GM19099 (cell line): ENCODE data around the gene MXD4.

Experiments
- POLR2A ChIP-seq: IDR thresholded peaks from 3 replicates; pipeline ENCODE4 v1.6.1; 2011; ENCODE audit warnings: low read depth; ENCODE audit not compliant: insufficient read length; ENCODE audit errors: extremely low read depth

The MXD4 gene

GRCh38 chr4:2265113-2266110 is 3.5 kb upstream of the MXD4 start:
- TF ChIP-seq POLR2A, result no peak

- TF ChIP-seq POLR2A, result no peak
These were observed 2.7 kb upstream of the MXD4 start for GRCh38 chr4:2264481-2265041.

DNA sequence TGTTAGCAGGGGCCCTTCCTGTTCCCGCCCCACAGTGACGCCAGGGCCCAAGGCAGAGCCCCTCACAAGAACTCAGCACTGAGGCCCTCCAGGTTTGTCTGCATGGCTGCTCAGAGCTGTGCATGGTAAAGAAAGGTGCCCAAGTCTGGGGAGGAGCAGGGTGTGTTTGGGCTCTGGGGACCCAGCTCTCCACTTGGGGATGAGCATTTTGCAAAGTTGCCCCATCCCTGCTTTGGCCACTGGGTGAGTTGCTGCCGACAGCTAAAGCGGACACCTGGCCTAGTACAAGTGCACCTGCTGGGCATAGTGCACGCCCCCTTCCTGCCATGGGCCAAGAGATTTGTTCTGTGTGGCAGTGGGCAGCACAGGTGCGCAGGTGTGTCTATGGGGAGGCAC is 2.0 kb upstream of the MXD4 start:
- no peak for TF ChIP-seq POLR2A

DNA sequence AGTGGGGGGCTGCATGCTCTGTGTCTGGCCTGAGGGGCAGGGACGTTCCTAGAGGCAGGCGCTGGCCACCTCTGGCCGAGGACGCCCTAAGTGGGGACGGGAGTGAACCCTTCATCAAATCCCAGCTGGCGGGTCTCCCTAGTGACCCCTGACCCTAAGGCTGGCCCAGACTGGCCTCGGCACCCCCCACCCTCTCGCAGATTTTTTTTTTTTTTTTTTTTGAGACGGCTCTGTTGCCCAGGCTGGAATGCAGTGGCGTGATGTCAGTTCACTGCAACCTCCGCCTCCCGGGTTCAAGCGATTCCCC is 988 bp upstream of the MXD4 start:
- no peak for TF ChIP-seq POLR2A

GRCh38 chr4:2262145-2262943 is 435 bp upstream of the MXD4 start:
- peak; percentile 93 for TF ChIP-seq POLR2A

DNA sequence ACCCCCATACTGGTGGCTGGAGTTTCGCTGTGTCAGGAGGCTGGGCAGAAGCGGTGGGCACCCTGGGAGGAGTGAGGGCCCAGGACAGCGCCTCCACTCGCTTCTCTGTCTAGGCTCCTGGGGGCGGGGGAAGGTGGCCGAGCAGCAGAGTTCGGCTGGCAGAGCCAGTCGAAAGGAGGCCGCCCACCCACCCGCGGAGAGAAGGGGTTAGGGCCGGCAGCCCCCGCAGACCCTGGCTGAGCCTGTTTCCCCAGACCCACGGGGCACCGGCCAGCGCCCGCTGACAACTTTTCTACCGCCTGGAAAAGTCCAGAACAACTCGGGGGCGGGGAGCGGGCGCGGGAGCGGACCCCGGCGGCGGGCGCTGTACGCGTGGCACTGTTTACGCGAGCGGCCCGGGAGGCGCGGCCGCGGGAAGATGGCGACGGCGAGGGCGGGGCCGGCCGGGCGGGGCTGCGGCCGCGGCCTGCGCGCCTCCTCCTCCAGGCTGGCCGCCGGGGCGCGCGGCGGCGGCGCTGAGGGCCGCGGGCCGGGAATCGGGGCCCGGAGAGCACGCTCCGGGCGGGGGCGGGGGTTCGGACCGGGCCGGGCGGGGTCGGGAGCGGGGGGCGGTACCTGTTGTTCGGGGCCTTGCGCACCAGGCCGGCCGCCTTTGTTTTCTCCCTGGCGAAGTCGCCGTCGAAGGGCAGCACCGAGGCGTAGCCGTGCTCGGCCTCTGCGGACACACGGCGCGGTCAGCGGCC is 628 bp downstream of the MXD4 start:
- TF ChIP-seq POLR2A, result peak; percentile 8

- no peak for TF ChIP-seq POLR2A
These were observed 1.4 kb downstream of the MXD4 start for GRCh38 chr4:2260344-2261109.

GRCh38 chr4:2259541-2260343 is 2.2 kb downstream of the MXD4 start:
- no peak for TF ChIP-seq POLR2A

GRCh38 chr4:2259036-2259540 is 2.8 kb downstream of the MXD4 start:
- no peak for TF ChIP-seq POLR2A

DNA sequence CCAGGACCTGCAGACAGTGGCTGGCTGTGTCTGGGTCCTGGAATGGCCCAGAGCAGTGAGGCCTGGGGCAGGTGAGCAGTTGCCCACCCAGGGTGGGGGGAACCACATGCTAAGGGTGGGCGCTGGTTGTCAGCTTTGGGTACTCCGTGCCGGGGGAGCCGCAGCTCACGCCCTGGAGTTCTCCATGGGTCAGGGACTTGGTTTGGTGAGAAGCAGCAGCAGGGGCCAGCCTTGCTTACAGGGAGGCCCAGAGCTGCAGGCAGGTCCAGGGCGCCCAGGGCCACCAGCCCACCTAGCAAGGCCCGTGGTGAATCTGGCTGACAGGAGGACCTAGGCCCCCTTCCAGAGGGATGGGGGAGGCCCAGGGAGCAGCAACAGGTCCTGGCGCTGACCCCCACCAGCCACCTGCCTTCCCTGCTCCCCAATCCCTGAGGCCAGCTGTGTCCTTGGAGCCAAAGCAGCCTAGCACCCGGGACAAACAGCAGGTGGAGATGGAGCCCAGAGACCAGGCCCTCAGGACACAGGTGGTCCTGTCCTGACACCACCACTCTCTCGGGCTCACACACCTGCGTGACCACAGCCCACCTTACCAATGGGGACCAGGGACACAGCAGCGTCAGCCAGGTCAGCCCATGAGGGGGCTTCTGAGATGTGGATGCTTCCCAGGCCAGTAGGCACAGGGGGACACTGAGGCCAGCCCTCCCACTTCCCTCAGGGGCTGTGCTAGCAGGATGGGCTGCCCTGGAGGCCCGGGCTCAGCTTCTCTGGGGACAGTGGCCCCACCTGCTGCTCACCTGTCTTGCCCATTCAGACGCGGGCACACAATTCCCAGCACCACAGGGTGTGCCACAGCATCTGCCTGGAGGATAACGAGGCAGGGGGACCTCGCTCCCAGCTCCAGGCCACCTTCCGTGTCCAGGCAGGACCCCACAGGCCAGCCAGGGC is 3.5 kb downstream of the MXD4 start:
- no peak for TF ChIP-seq POLR2A

DNA sequence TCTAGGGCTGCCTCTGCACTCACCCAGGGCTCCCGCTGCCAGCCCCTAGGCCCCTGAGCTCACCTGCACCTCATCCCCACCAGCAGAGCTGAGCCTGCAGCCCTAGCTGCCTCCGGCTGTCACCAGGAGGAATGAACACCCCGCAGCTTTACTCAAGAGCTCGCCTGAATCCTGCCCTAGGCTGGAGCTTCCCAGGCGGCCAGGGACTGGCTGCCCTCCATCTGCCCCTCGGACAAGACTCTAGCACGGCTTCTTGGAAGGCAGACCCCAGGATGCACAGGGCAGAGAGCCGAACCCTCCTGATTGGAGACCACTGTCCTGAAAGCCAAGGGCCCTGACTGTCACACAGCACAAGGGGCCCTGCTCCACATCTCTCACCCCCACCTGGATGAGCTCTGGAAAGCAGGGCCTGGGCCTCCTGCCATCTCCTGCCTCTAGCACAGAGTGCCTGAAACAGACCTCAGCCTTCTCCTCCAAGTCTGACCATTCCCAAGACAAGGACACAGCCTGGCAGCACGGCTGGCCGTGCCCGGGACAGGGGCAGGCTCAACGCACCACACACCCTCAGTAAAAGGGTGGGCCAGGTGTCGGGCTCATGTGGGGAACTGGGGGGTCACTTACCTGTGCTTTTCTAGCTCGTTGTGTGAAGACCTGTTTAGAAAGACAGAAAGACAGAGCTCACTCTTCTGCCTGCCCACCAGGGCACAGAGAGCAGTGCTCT is 4.4 kb downstream of the MXD4 start:
- no peak for TF ChIP-seq POLR2A
